HepG2 (cell line): ENCODE results near the gene C19orf47. TPM values are rescaled to one million over a fixed set of nuclear protein-coding genes. Genes with fewer than 3 reads are reported as not detected.

Experiments
- ELF1 ChIP-seq: sonication (generic); formaldehyde crosslinking; IDR thresholded peaks from 2 replicates; pipeline ENCODE4 v1.4.0; 2020; ENCODE audit warnings: missing genetic modification reagents
- FOXK1 ChIP-seq: sonication (generic); formaldehyde crosslinking; IDR thresholded peaks from 2 replicates; pipeline ENCODE4 v1.4.0; 2020; ENCODE audit warnings: low read depth, missing genetic modification reagents, borderline replicate concordance
- HDAC2 ChIP-seq: sonication (generic); formaldehyde crosslinking; IDR thresholded peaks from 2 replicates; pipeline ENCODE4 v1.4.0; 2020; ENCODE audit warnings: missing genetic modification reagents
- IRF2 ChIP-seq: IDR thresholded peaks from 2 replicates; pipeline ENCODE4 v1.6.1; 2018; ENCODE audit warnings: missing genetic modification reagents, missing compliant biosample characterization
- KAT7 ChIP-seq: IDR thresholded peaks from 2 replicates; pipeline ENCODE4 v1.6.1; 2018; ENCODE audit warnings: borderline replicate concordance, missing compliant biosample characterization
- KAT8 ChIP-seq: IDR thresholded peaks from 2 replicates; pipeline ENCODE4 v1.6.1; 2016; ENCODE audit warnings: missing genetic modification reagents, missing compliant biosample characterization
- MTA3 ChIP-seq: sonication (generic); formaldehyde crosslinking; IDR thresholded peaks from 2 replicates; pipeline ENCODE4 v1.4.0; 2020; ENCODE audit warnings: missing genetic modification reagents
- ZNF605 ChIP-seq: sonication (generic); formaldehyde crosslinking; IDR thresholded peaks from 2 replicates; pipeline ENCODE4 v1.8.0; 2022; ENCODE audit warnings: mild to moderate bottlenecking, missing genetic modification reagents
- ZNF781 ChIP-seq: sonication (generic); formaldehyde crosslinking; IDR thresholded peaks from 2 replicates; pipeline ENCODE4 v1.5.1; 2020; ENCODE audit warnings: borderline replicate concordance, mild to moderate bottlenecking, missing genetic modification reagents; ENCODE audit errors: not compliant biosample characterization
- polyA plus RNA-seq, 8 experiments: library from polyadenylated mRNA; depleted of rRNA in 3 of 8; stranded (reverse) in 7 of 8; unstranded in 1 of 8; fragments of >200 nt; fragmentation: Illumina TruSeq in 4 of 8; extraction: Trizol in 4 of 8; gene quantifications; 2 replicates each; pipeline versions ENCODE4 v1.2.1 to v1.2.3, GENCODE V29; 2011 to 2016; ENCODE audit warnings: low read depth in 4 of 8, missing spikeins in 1 of 8, mixed read lengths in 1 of 8; ENCODE audit not compliant: insufficient read depth in 1 of 8
- total RNA-seq, 5 experiments: library from RNA; depleted of rRNA; stranded (reverse); fragments of >200 nt; fragmentation: Illumina TruSeq; extraction: Trizol; gene quantifications; 2 replicates each; pipeline ENCODE4 v1.2.3, GENCODE V29; 2016; ENCODE audit warnings: low read depth in 1 of 5
- TF ChIP-seq, protein P1 (sequence below): sonication (generic); formaldehyde crosslinking; IDR thresholded peaks from 2 replicates; pipeline ENCODE4 v1.5.1; 2020; ENCODE audit warnings: mild to moderate bottlenecking, missing genetic modification reagents
- TF ChIP-seq, protein P2 (sequence below): sonication (generic); formaldehyde crosslinking; IDR thresholded peaks from 2 replicates; pipeline ENCODE4 v1.4.0; 2020; ENCODE audit warnings: mild to moderate bottlenecking, missing genetic modification reagents
- TF ChIP-seq, protein P3 (sequence below): sonication (generic); formaldehyde crosslinking; IDR thresholded peaks from 2 replicates; pipeline ENCODE4 v1.8.1; 2023; ENCODE audit warnings: mild to moderate bottlenecking, missing genetic modification reagents, borderline replicate concordance
- TF ChIP-seq, protein P4 (sequence below): sonication (generic); formaldehyde crosslinking; conservative IDR thresholded peaks from 2 replicates; pipeline ENCODE4 v1.4.0; 2020; ENCODE audit warnings: mild to moderate bottlenecking, missing genetic modification reagents, moderate library complexity

The C19orf47 gene
- total and polyA plus RNA-seq, 2 of the 13 experiments (the other 11 are each of a cell fraction or from before 2014, with no cell fraction given): 8.1 to 10.6 TPM

DNA sequence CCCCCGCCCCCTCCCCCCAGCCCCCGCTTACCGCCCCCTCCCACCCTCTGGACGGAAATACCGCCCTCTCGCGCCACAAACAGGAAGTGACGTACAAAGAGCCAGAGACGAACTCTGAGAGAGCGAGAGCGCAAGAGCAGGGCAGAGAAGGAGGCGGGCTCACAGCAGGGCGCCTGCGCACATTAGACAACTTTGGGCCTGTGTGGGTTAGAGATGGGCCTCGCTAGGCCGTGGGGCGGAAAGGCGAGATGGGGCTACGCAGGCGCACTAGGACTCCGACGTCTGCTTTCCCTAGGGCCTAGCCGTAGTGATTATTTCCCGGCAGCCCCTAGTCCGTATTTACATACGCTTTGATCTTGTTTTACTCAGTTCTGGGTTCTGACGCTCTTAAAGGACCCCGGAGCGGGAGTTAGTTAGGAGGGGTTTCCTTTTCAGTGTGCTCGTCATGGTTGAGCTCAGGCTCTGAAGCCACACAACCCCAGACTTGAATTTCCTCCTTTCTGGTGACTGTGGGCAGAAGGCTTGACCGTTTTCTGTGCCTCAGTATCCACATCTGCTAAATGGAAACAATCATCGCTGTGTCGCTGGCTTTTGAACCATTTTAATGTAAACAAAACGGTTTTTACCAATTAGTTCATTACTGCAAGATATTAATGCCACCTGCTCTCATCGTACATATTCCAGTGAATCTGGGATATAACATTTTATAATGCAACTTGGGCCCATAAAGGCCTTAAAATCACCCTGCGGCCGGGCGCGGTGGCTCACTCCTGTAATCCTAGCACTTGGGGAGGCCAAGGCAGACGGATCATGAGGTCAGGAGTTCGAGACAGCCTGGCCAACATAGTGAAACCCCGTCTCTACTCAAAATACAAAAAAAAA lies 62.6 kb downstream of the C19orf47 start (continued):
- 0 out of 2 replicates have a peak, but pooled peaks have one; percentile 56 for TF ChIP-seq KAT7
- no peak for TF ChIP-seq ZNF781 (CRISPR knock-in tag)
- TF ChIP-seq ZNF605 (CRISPR knock-in tag): peak; percentile 56; the same call in 1 of the 2 replicates
- TF ChIP-seq, protein P1, sequence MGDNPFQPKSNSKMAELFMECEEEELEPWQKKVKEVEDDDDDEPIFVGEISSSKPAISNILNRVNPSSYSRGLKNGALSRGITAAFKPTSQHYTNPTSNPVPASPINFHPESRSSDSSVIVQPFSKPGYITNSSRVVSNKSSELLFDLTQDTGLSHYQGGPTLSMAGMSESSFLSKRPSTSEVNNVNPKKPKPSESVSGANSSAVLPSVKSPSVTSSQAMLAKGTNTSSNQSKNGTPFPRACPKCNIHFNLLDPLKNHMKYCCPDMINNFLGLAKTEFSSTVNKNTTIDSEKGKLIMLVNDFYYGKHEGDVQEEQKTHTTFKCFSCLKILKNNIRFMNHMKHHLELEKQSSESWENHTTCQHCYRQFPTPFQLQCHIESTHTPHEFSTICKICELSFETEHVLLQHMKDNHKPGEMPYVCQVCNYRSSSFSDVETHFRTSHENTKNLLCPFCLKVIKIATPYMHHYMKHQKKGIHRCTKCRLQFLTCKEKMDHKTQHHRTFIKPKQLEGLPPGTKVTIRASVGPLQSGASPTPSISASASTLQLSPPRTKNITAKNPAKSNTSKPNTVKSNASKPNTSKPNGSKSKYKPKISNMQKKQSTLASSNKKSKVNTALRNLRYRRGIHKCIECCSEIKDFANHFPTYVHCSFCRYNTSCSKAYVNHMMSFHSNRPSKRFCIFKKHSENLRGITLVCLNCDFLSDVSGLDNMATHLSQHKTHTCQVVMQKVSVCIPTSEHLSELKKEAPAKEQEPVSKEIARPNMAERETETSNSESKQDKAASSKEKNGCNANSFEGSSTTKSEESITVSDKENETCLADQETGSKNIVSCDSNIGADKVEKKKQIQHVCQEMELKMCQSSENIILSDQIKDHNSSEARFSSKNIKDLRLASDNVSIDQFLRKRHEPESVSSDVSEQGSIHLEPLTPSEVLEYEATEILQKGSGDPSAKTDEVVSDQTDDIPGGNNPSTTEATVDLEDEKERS (CRISPR knock-in tag): 0 out of 2 replicates have a peak, but pooled peaks have one; percentile 26
- no peak; the same call in 1 of the 2 replicates for TF ChIP-seq ELF1 (CRISPR knock-in tag)
- peak; percentile 56; the same call in 1 of the 2 replicates for TF ChIP-seq HDAC2 (CRISPR knock-in tag)
- TF ChIP-seq KAT8 (CRISPR knock-in tag): peak; percentile 87
- TF ChIP-seq, protein P2, sequence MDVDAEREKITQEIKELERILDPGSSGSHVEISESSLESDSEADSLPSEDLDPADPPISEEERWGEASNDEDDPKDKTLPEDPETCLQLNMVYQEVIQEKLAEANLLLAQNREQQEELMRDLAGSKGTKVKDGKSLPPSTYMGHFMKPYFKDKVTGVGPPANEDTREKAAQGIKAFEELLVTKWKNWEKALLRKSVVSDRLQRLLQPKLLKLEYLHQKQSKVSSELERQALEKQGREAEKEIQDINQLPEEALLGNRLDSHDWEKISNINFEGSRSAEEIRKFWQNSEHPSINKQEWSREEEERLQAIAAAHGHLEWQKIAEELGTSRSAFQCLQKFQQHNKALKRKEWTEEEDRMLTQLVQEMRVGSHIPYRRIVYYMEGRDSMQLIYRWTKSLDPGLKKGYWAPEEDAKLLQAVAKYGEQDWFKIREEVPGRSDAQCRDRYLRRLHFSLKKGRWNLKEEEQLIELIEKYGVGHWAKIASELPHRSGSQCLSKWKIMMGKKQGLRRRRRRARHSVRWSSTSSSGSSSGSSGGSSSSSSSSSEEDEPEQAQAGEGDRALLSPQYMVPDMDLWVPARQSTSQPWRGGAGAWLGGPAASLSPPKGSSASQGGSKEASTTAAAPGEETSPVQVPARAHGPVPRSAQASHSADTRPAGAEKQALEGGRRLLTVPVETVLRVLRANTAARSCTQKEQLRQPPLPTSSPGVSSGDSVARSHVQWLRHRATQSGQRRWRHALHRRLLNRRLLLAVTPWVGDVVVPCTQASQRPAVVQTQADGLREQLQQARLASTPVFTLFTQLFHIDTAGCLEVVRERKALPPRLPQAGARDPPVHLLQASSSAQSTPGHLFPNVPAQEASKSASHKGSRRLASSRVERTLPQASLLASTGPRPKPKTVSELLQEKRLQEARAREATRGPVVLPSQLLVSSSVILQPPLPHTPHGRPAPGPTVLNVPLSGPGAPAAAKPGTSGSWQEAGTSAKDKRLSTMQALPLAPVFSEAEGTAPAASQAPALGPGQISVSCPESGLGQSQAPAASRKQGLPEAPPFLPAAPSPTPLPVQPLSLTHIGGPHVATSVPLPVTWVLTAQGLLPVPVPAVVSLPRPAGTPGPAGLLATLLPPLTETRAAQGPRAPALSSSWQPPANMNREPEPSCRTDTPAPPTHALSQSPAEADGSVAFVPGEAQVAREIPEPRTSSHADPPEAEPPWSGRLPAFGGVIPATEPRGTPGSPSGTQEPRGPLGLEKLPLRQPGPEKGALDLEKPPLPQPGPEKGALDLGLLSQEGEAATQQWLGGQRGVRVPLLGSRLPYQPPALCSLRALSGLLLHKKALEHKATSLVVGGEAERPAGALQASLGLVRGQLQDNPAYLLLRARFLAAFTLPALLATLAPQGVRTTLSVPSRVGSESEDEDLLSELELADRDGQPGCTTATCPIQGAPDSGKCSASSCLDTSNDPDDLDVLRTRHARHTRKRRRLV (CRISPR knock-in tag): peak; percentile 99
- TF ChIP-seq, protein P3, sequence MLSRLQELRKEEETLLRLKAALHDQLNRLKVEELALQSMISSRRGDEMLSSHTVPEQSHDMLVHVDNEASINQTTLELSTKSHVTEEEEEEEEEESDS: peak; percentile 97
- TF ChIP-seq IRF2 (CRISPR knock-in tag): peak; percentile 39
- no peak for TF ChIP-seq MTA3 (CRISPR knock-in tag)
- TF ChIP-seq FOXK1 (CRISPR knock-in tag): peak; percentile 85
- TF ChIP-seq, protein P4, sequence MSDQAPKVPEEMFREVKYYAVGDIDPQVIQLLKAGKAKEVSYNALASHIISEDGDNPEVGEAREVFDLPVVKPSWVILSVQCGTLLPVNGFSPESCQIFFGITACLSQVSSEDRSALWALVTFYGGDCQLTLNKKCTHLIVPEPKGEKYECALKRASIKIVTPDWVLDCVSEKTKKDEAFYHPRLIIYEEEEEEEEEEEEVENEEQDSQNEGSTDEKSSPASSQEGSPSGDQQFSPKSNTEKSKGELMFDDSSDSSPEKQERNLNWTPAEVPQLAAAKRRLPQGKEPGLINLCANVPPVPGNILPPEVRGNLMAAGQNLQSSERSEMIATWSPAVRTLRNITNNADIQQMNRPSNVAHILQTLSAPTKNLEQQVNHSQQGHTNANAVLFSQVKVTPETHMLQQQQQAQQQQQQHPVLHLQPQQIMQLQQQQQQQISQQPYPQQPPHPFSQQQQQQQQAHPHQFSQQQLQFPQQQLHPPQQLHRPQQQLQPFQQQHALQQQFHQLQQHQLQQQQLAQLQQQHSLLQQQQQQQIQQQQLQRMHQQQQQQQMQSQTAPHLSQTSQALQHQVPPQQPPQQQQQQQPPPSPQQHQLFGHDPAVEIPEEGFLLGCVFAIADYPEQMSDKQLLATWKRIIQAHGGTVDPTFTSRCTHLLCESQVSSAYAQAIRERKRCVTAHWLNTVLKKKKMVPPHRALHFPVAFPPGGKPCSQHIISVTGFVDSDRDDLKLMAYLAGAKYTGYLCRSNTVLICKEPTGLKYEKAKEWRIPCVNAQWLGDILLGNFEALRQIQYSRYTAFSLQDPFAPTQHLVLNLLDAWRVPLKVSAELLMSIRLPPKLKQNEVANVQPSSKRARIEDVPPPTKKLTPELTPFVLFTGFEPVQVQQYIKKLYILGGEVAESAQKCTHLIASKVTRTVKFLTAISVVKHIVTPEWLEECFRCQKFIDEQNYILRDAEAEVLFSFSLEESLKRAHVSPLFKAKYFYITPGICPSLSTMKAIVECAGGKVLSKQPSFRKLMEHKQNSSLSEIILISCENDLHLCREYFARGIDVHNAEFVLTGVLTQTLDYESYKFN (CRISPR knock-in tag): peak; percentile 43; the same call in 1 of the 2 replicates
